ENCODE data around the gene CACHD1.

CACHD1 gene

DNA sequence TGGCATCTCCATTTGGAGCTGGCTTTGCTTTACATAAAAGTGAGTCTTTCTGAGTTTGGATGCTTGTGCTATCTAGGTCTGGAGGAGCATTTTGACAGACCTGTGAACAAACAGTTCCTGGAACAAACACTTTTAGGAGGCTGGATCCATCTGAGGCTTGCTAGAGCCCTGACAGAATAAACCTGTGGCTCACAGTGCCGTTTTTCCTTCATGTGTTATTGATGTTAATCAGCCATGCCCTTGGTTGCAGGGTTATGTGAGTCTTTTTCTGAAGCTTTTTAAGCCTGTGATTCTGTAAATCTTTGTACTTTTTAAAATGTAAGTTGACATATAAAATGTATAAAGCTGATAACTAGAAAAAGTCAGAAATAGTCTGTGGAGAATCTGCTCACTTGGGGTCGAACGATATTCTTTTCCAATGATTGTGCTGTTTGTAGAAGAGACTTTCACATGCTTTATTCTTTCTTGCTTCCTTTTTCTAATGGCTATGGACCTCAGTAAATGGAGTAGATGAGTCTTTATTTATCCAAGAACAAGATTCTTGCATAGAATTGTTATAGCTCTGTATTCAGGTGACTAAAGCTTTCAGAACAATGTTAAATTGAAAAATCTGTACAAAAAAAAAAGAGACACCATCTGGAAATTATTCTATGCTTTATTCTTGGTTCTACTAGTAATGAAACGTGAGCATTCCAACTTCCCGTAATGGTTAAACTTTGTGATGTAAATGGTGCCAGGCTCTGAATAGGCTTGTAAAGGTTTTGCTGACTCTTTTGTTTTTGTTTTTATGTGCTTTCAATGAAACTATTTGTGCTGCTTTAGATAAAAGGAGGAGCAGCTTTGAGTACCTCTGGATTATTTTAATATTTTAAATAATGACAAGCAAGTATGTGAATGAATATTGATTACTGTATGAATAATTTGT, 53.7 kb downstream of the CACHD1 start:
- DNase-seq (ENCODE audit: low read depth), result no peak

DNA sequence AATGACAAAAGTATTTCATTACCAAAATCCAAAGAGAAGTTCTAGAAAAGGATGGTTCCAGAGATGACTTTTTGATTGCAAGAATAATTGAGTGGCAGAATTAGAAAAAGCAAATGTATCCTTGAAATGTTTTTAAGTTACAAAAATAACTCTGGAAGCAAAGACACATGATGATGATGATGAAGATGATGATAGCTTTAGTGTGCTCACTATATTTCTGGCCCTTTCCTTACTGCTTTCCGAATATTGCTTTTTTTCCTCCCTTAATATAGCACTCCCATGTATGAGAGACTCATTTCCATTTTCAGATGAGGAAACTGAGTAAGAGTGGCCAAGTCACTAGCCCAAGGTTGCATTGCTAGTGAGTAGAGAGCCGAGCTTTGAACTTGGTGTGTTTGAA, 54.7 kb downstream of the CACHD1 start:
- no peak for DNase-seq (ENCODE audit: low read depth)

DNA sequence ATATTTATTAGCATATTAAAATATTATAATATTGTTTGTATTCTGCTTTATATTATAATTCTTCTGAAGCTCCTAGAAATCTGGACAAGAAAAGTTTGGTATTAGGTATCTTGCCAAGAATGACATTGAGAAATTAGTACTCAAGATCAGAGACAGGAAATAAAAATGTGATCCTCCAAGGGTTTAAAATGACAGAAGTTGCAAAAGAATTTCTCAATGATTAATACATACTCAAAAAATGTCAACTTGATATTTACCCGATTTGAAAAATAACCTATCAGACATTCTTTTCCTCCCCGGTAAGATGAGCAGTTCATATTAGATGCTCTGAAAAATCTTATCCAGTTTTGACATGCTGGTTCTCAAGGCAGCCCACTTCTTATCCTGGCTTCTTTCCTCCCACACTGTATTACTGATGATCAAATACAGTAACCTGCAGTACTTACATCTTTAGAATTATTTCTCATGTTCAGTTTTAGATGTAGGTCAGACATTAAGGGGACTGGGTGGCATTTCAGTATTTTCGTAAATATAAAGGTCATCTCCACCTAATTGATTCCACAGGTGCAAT, 55.3 kb downstream of the CACHD1 start:
- no peak for DNase-seq (ENCODE audit: low read depth)

DNA sequence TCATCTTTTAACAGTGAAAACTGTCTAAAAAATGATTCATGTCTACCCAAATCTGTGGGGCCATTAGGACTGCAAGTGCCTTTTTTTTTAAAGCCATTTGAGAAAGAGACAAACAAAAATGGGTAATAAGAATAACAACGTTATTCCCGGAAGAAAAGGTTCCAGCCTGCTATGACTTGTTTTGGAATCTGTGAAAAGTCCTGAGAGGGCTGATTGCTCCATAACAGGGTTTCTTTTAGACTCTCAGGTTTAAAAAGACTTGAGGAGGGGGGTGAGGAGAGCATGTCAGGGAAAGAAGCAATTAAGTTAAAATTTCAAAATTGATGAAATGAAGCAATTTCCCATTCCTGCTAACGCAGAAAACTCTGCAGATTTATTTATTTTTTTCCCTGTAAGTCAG, 56.4 kb downstream of the CACHD1 start:
- DNase-seq (ENCODE audit: low read depth), result no peak

DNA sequence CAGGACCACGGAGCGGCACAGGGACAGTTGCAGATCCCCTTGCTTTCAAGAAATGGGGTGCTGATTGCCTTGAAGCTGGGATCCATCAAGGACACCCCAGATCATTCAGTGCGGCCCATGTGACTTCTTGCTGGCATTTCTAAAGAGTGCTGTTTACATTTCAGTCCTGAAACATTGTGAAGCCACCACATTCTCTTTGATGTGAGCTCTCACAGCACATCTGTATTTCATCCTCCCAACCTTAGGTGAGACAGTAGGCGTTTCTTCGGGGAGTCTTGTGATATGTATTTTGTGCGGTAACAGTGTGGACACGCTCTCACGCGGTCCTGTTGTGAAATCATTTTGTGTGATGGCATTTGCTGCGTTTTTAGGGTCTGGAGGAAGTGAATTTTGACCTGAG, 57.2 kb downstream of the CACHD1 start:
- DNase-seq (ENCODE audit: low read depth), result no peak

DNA sequence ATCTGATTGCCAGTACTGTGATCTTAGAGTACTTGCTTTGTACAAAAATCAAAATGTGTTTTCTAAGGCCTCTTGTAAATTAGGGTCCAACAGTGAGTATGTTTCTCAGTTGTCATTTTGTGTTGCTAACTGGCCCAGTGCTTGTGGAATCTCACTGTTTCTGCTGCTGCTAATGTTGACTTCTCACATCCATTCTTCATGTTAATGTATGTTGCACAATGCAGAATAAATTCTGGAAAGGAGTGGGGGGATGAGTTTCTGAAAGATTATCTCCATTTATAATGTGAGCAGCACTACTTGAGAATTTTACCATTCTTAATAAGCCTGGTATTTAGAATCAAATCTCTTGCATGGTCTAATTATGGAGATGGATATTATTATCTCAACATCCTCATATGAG, 57.9 kb downstream of the CACHD1 start:
- DNase-seq (ENCODE audit: low read depth), result no peak

DNA sequence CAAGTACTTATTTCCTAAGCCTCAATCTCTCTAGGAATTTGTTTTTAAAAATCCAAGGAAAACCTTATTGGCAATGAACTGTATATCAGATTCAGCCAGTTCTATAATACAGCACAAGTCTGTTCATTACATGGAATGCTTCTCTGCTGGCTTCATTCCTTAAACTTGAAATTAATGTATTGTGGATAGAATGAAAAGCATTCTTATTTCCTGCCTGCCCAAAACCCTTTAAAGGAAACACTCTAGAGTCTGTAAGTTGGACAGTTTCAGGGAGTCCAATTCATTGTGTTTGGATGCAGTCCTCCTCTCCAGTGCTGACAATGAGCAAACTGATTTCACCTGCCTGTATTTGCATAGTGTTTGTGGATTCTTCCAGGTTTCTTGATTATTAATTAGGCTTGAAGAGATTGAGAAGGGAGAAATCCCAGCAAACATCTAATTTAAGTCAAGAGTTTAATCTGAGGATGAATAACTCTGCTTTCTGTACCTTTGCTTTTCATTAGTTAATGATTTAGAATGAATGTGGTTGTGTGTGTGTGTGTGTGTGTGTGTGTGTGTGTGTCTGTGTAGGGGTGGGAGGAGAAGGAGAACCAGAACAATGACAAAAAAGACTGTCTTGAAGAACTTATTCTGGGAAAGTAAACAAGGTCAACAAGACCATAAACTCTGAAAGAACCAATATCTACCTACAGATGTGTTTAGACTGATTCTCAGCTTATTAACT, 61.2 kb downstream of the CACHD1 start:
- DNase-seq (ENCODE audit: low read depth), result no peak

DNA sequence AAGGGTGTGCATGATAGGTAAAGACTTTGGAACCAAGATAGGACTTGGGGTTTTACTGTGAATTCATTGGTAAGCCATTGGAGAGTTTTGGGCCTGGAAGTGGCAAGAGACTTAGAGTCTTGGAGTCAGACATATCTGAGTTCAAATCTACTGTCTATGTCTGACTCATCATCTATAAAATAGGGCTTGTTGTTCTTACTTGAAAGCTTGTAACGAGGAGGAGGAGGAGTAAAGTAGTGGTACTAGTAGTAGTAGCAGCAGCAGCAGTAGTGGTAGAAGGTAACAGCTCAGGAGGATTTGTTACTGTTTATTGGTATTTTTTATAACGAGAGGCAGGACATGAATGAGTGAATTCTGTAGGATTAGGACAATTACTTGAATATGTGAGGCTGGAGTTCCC, 62.7 kb downstream of the CACHD1 start:
- DNase-seq (ENCODE audit: low read depth), result no peak

DNA sequence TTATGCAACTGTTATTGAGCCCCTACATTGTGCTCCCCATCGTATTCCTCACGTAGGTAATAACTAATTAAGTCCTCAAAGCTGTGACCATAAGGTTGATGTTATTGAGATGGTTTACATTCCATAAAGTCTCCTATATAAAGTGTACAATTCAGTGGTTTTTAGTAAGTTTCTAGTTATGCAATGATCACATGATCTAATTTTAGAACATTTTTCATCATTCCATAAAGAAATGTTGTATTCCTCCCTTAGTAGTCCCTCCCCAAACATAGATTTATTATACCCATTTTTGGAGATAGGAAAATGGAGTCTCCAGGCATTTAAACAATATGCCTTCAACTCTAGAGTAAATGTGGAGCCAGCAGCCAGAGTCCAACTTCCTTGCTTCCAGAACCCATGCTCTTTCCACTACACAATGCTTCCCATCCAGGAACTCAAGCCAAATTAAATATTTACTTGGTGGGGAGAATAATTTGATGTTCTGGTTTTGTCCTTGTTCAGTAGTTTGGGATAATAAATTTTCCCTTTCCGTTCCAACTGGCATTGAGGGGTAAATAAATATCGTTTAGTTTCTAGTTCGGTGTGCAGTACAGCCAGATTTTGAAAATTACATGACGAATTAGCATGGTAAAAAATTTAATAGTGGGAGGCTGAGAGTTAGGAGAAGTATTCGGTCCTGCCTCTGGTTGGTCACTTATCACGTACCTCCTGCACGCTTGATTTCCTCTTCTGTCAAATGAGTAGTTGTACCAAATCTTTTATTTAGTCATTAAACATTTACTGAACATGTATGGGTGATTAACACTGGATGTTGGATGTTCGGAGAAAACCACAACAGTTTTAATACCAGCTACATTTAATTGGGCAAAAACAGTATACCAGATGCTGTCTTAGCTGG, 66.3 kb downstream of the CACHD1 start:
- no peak for DNase-seq (ENCODE audit: low read depth)

DNA sequence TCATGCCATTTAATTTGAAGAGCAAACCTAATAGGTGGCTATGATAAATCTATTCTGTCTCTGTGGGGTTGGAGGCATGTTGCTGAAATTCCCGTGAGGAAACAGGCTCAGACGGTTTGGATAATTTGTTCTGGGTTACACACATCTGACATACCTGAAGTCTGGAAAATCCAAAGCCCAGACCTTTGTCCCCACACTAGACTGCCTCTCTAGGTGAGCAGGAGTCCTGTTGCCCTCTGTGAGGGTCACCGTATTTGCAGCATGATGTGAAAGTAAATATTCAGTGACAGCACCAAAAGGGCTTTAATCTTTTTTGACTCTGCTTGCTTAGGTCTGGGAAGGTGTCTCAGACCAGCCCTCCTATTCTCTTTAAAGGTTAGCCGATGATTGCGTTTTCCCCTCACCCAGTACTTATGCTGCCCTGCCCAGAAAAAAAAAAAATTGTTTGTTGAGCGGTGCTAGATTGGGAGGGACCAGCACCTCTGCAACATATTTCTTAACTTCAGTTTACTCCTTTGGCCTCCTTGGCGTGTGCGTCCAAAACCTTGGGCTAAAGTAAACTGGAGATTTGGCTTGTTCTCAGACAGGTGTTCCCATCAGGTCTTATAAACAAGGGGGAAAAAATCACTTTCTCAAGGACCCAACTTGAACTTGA, 67.0 kb downstream of the CACHD1 start:
- no peak for DNase-seq (ENCODE audit: low read depth)

DNA sequence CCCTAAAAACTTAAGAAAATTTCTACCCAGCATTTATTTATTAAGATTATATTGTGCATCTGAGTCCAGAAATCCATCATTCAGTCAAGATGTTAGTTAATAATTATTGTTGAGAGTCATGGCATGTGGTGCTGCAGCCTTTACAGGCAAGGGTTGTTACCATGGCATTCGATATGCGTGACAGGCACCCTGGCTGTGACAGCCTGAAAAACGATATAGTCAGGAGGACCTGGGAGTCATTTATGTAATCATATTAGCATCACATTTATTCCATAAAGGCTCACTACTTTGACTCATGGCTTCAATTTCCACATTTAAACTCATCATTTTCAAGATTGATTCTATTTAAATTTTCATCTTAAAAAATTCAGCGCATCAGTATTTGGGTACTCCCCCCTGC, 68.0 kb downstream of the CACHD1 start:
- DNase-seq (ENCODE audit: low read depth), result no peak

DNA sequence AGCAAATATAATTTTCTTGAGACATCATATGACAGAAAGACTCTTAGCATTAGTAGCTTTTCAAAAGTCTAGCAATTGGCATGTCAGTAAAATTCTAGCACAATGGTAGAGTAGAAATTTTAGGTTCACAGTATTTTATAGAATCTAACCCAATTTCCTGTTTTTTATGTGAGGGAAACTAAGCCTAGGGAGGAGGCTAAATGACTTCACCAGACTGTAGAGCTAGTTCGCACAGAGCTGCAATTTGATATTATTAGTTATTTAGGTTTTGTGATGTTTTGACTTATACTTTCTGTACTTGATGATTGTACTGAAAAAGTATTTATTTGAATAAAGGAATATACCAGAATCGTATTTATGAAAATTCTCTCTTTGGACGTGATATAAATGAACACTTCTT, 68.5 kb downstream of the CACHD1 start:
- no peak for DNase-seq (ENCODE audit: low read depth)

DNA sequence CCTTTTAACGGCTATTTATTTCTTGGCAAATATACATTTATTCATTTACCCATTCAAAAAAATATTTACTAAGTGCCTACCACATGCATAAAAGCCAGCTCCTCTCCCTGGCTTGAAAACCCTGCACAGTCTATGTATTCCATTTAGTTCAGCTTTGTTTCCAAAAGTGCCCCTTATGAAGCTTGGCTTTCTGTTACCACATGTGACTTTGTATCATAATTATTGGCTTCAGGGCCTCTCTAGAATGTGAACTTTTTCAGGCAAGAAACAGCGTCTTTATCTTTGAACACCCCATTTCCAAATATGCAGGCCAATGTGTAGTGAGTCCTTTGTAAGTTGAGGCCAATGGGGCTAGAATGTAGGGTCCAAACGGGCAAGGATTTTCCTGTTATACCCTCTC, 69.4 kb downstream of the CACHD1 start:
- no peak for DNase-seq (ENCODE audit: low read depth)

DNA sequence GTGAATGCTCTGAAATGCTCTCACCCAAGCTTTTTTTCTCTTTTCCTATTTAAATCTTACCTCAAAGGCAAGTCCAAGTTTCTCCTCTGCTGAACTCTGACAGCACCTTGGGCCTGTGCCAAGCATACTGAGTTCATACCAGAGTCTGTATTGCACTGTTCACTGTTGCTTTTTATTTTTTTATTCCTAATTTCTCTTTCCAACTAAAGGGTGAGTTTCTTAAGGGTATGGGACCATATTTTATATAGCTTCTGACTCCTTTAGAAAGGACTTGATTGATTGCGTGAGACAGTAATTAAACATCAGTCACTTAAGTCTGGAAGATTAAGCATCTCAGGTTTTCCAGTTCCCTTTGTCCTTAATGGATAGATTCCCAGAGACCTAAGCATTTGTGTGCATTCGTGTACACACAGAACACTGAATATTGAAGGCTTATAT, 69.9 kb downstream of the CACHD1 start:
- DNase-seq (ENCODE audit: low read depth), result no peak

DNA sequence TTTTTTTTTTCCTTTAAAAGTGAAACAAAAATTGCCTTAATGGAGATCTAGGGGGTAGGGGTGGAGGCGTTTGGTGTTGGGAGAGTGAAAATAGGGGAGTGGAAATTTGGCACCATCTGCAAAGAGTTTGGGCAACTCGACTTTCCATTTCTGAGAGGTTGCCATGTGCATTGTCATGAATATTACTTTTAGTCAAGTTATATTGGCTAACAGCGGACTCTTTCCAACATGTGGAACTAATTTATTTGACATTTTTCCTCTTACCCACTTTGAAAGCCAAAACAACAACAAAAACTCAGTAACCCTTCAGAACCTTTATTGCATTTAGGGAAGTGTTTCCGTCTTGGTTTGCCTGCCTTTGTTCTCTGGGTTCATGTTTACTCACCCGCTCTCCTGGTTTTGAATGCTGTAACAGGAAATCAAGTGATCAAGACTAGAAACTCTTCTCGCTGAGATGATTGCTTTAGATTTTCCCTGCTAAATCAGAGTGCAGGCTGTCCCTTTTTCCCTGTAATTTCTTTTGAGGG, 70.4 kb downstream of the CACHD1 start:
- no peak for DNase-seq (ENCODE audit: low read depth)

DNA sequence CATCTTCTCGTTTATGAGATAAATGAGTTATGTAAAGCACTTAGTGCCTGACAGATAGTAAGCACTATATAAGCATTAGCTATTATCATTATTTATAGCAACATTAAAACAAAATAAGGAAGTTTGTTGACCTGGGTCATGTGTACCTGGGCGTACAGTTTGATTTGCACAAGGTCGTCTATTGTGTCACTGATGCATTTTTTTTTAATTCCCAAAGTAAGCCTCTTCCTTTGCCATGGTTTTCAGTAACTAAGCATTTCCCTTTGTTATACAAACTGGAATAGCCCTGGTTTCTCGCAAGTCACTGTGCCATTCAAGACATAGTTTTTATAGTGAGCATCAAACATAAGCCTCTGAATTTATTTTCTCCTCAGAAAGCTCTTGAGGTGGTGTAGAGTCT, 72.2 kb downstream of the CACHD1 start:
- DNase-seq (ENCODE audit: low read depth), result no peak

DNA sequence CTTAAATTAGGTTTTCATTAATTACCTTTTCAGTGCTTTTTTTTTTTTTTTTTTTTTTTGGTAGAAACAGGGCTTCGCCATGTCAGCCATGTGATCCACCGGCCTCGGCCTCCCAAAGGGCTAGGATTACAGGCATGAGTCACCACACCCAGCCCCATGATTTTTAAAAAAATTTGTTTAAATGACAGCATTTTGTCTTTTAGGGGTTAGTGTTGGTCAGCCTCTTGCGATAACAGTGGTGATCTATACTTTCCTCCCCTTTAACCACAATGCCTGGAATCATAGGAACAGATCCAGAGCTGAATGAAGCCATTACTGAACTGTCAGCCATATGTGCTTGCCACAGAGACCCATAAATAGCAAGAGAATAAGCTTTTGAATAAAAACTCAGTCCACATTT, 73.9 kb downstream of the CACHD1 start:
- DNase-seq (ENCODE audit: low read depth), result no peak

DNA sequence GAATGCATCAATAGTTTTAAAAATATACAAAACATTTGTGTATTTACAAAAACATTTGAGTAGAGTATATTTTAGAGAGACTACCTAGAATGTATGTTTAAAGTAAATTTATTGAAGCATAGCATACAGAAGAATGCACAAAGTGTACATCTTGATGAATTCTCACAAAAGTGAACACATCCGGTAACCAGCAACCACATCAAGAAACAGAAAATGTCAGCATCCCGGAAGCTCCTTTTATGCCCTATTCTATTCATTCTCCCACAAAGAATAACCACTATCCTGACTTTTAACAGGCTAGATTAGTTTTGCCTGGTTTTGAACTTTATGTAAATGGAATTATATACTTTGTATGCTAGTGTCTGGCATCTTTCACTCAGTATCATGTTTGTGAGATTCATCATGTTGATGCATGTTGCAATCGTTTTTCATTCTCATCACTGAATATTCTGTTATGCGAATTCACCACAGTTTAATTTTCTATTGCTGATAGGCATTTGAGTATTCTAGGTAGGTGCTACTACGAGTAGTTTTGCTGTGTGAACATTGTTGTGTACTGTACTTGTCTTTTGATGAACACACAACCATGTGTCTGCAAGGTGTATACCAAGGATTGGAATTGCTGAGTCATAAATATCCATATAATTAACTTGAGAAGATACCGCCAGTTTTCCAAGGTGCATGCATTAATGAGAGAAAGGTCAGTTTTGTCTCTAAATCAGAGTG, 75.4 kb downstream of the CACHD1 start:
- DNase-seq (ENCODE audit: low read depth), result no peak

DNA sequence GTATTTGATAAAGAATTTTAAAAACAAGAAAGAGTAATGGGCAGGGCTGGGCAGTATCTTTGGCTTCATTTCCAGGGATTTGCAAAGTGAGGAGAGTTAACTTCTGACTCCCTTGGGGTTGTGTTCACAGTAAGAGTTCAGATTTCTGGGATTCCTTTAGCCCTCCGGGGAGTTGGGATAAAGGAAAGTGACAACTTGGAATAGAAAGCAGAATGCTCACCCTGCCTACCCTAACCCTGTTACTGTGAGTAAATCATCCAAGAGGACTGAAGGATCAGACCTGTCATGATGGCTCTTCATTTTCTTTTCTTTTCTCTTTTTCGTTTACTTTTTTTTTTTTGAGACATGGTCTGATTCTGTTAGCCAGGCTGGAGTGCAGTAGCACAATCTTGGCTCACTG, 76.1 kb downstream of the CACHD1 start:
- no peak for DNase-seq (ENCODE audit: low read depth)

DNA sequence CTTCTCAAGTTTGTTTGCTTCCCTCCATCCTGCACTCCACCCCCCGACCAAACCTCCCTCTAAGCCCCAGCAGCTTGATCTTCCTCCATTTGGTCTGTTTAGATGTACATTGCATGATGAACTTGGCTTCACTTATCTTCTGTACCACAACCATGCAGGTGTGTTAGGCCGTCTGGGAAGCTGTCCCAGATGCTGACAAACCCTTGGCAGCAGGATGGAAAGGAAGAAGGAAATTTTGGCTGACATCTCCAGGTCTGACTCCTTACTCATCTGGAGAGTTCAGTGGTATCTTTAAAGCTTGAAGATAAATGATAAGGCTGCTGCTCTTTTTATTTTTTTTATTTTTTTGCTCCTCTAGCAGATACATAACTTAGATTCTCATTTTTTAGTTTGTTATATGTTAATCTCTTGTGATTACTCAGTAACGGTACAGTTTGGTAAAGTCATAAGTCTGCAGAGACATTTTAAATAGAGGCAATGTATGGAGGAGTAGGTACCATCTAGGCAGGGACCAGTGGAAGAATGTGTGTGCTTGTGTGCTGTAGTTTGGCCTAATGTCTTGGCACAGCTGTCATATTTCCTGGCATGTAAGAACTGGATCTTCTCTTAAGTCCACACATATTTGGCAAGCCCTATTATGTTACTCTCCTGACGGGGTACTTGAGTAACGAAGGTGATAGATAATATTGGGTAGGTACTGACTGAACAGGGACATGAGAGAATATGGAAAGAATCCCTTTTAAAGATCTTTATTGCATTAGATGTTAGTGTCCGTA, 79.7 kb downstream of the CACHD1 start:
- no peak for DNase-seq (ENCODE audit: low read depth)
